SIG-M5 (cell line): ENCODE measurements around the gene BOC.

Experiments used
- DNase-seq: peaks from one replicate; lab custom pipeline; 2025; lab: John Stamatoyannopoulos, UW

Gene BOC

GRCh38 chr3:113251817-113252216 is 40.5 kb downstream of the BOC start:
- no peak for DNase-seq

GRCh38 chr3:113252553-113252952 is 41.2 kb downstream of the BOC start:
- DNase-seq, result no peak

GRCh38 chr3:113253702-113254101 is 42.3 kb downstream of the BOC start:
- DNase-seq, result no peak

GRCh38 chr3:113254171-113254947 is 43.0 kb downstream of the BOC start:
- no peak for DNase-seq

GRCh38 chr3:113255100-113255853 is 43.9 kb downstream of the BOC start:
- peak; percentile 49 for DNase-seq

- DNase-seq, result no peak
These were observed 44.7 kb downstream of the BOC start for GRCh38 chr3:113255854-113256615.

GRCh38 chr3:113258361-113258760 is 47.0 kb downstream of the BOC start:
- DNase-seq, result no peak

GRCh38 chr3:113259196-113259595 is 47.8 kb downstream of the BOC start:
- DNase-seq, result no peak

GRCh38 chr3:113261063-113261625 is 49.8 kb downstream of the BOC start:
- DNase-seq, result no peak

GRCh38 chr3:113261626-113262303 is 50.4 kb downstream of the BOC start:
- no peak for DNase-seq

GRCh38 chr3:113262304-113262665 is 50.9 kb downstream of the BOC start:
- DNase-seq, result no peak

- no peak for DNase-seq
These were observed 51.7 kb downstream of the BOC start for GRCh38 chr3:113263020-113263419.

GRCh38 chr3:113263778-113264177 is 52.4 kb downstream of the BOC start:
- DNase-seq, result no peak

GRCh38 chr3:113264283-113265131 is 53.1 kb downstream of the BOC start:
- DNase-seq, result no peak

- DNase-seq, result no peak
These were observed 53.9 kb downstream of the BOC start for GRCh38 chr3:113265231-113265630.

GRCh38 chr3:113266738-113267137 is 55.4 kb downstream of the BOC start:
- no peak for DNase-seq

- no peak for DNase-seq
These were observed 57.0 kb downstream of the BOC start for GRCh38 chr3:113268311-113268710.

GRCh38 chr3:113268942-113269341 is 57.6 kb downstream of the BOC start:
- no peak for DNase-seq

GRCh38 chr3:113269661-113270060 is 58.3 kb downstream of the BOC start:
- no peak for DNase-seq

- DNase-seq, result no peak
These were observed 58.7 kb downstream of the BOC start for GRCh38 chr3:113270068-113270467.

- no peak for DNase-seq
These were observed 59.4 kb downstream of the BOC start for GRCh38 chr3:113270786-113271185.
